GM21360 (cell line): Measurements from ENCODE around the gene YOD1.

Experiments used
- ATAC-seq: cut with Tn5 transposase; IDR thresholded peaks from one replicate; pipeline ENCODE4 v1.9.1; 2021; ENCODE audit warnings: mild to moderate bottlenecking, moderate library complexity; ENCODE audit not compliant: unreplicated experiment

YOD1 gene

DNA sequence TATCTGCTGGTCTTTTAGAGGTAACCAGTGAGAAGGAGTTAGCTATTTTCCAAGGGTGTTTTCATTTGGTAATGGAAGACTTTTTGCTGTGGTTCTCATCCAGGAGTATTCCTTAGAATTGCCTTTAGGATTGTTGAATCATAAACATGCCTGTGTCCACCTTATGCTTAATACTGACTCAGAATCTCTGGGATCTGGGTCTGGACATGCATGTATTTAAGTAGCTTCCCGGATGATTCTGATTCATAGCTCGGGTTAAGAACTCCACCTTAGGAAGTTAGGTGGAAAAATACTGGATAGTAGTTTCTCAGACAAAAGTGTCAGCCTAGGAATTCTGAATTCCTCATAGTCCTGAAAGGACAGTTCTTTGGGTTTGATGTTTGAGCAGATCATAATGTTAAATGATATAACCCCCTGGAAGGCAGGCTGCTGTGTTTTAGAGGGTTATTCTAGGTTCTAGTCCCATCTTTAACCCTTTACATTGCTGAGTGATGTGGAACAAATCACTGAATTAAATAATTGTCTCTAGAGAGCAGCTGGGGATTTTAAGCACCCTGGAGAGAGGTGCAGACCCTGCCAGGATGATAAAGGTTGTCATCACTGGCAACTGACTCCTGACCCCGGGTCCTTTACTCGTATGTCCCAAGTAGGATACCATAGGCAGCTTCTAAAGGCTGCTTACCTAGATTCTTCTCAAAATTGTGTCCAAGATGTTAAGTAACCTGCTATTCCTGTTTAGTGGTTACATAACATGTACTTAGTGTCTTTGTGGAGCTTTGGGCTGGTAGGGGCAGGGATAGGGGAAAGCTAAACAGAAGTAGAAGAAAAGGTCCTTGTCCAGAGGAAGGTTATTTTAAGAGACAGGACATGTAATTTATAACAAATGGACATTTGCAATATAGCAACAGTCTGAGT lies 23.2 kb upstream of the YOD1 start:
- no peak for ATAC-seq

DNA sequence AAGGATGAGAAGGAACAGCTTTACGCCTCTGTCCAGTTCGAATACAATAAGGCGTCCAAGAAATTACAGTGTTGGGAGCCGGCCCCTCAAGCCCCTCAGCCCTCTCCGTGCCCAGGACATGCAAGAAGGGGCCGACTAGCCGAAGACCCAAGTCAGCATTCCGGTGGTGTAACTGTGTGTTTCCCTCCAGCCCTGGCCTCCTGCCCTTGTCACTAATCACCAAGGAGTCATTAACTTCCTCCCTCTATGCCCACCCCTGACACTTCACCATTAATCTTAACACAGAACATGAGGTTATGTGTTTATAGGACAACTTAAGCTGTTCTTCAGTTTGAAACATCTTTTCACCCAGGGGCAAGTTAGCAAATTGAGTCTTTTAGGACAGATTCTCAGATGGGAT lies 21.2 kb upstream of the YOD1 start:
- ATAC-seq = no peak

GRCh38 chr1:207071426-207071825 lies 20.4 kb upstream of the YOD1 start:
- no peak for ATAC-seq

DNA sequence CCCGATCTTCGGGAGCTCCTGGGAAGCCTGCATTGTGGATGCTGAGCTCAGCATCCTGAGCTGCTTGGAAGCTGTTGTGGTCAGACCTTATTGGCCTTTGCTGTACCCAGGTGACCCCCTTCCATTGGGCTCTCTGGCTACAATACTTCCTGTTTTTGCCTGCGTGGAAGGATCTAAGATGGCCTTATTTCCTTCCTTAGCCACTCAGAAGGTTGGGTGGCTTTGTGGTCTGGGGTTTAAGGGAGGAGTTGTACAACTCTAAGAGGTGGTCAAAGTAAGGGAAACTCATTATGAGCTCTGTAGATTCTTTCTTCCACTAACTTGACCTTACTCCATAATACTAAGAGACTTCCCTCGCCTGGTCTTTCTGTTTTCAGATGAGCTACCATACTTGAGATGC lies 19.8 kb upstream of the YOD1 start:
- no peak for ATAC-seq

GRCh38 chr1:207069858-207070506 lies 19.0 kb upstream of the YOD1 start:
- no peak for ATAC-seq

DNA sequence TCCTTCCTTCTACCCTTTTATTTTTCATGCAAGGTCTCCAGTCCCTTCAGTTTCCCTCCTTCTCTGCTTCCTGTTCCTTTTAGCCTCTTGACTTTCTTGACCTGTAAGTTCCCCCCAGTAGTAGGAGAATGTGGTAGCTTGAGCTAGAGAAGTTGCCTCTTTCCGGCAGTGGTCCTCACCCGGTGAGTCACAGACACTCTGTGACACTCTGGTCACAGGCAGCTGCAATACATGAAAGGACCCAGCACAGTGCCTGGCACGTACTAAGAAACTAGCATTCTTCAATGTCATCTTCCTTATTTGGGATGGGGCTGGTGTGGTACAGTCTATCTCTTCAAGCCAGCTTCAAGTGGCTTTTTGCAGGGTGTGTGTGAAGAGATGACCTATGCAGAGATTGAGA lies 18.1 kb upstream of the YOD1 start:
- ATAC-seq = no peak

- no peak for ATAC-seq
Measured at GRCh38 chr1:207067665-207068064, 16.7 kb upstream of the YOD1 start.

DNA sequence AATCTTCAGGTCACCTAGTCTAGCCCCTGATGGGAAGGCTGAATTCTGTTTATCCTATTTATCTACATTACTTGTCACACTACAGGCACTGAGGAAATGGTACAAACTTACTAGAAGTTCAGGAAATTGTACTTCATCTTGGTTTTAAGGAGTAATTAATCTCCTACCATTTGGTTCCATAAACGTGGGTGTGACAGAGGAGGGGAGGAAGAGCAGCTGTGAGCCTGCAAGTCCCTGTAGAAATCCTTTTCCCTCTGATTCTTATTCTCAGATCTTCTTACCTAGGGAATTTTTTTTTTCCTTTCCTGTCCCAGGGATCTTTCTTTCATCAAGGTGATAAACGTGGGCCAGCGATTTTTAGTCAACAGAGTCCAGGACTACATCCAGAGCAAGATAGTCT lies 16.2 kb upstream of the YOD1 start:
- no peak for ATAC-seq

- no peak for ATAC-seq
Measured at GRCh38 chr1:207064561-207064960, 13.6 kb upstream of the YOD1 start.

- no peak for ATAC-seq
Measured at GRCh38 chr1:207063014-207063413, 12.0 kb upstream of the YOD1 start.

GRCh38 chr1:207062058-207062457 lies 11.1 kb upstream of the YOD1 start:
- no peak for ATAC-seq

GRCh38 chr1:207060596-207060995 lies 9.6 kb upstream of the YOD1 start:
- ATAC-seq = no peak

- ATAC-seq = no peak
Measured at GRCh38 chr1:207059881-207060280, 8.9 kb upstream of the YOD1 start.

DNA sequence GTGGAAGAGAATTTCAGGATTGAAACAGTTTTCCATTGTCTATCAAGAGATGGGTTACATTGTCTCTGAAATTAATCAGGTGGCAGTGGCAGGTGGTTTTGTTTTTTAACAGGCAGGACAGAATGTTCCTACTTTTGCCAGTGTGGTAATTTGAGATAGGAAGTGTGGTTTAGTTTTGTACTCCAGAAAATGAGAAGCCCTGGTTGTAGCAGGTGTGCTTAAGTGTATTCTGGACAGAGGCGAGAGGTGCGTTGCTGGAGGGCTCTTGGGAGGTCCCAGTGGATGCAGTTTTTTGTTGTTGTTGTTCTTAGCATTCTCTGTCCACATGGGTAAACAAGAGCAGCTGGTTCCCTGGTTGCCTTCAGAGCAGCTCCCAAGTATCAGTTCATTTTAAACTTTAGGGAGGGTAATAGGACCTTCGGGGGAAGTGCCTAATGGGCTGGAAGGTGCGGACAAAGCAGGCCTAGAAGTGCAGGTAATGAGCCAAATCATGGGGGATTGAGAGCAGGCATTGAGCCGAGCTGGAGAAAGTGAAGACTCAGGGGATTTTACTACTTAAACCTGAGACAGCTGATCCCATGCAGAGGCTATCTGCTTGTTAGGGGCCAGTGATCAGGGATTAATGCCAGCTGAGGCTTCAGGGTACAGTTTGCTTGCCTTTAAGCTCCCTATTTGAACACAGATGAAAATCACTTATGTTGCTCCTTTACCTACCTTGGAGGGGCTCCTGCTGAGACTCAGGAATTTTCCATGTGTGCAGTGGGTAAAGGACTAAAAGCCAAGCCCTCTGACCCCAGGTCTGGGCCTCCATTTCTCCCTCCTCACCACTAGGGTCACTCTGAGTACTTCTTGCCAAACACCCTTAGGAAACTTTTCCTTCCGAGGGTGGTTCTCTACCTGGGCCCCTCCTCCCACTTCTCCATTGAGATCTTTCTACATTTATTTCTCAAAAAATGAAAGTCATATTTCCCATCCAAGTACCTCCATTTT lies 8.2 kb upstream of the YOD1 start:
- no peak for ATAC-seq

DNA sequence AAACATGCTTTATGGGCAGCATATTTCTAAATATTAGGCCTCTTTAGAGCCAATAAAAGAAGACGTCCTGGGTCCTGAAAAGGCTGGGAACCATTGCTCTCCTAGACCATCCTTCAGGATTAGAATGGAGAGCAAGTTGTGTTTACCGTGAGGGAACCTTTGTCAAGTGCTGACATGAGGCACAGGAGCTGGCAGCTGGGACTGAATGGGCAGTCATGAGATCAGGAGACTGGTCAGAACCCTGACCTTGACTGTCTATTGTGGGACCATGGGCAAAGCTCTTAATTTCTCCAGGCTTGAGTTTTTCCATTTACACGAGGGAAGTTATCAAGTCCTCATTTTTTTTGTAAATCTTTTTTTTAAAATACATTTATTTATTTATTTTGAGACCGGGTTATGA lies 7.2 kb upstream of the YOD1 start:
- no peak for ATAC-seq

GRCh38 chr1:207056673-207057072 lies 5.7 kb upstream of the YOD1 start:
- ATAC-seq = no peak

- ATAC-seq = no peak
Measured at GRCh38 chr1:207055386-207056001, 4.5 kb upstream of the YOD1 start.

DNA sequence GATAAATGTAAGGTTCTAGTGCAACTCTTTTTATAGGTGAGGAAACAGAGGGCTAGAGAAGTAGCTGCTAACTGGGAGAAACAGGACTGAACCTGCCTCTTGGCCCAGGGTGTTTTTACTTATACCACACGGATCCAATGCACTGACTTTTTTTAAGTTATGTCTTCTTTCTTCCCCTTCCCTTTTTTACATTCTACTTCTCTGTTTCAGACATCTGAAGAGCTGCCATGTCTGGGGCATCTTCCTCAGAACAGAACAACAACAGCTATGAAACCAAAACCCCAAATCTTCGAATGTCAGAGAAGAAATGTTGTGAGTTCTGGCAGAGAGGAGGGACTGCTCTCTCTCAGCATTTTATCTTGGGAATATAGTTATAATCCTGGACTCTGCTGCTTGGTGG lies 3.5 kb upstream of the YOD1 start:
- ATAC-seq = no peak

- peak; percentile 74 for ATAC-seq
Measured at GRCh38 chr1:207052911-207053769, 2.1 kb upstream of the YOD1 start, which contains the start of gene PFKFB2. Gene PFKFB2 (plus strand): TSS chr1:207053275. CDS start chr1:207054718, 1,443 bp downstream.
